HG03442 (cell line): ENCODE data around the gene RANBP2.
A peak's percentile ranks its signal among the peaks of the same experiment; 100 is the strongest.
"Not testable (repeated sequence)": the region's sequence is repeated elsewhere in the genome, so short reads cannot be mapped to it uniquely, and the experiment has no call there.

Experiments used
- ATAC-seq: cut with Tn5 transposase; IDR thresholded peaks from one replicate; pipeline ENCODE4 v1.9.1; 2021; ENCODE audit warnings: mild to moderate bottlenecking, moderate library complexity; ENCODE audit not compliant: unreplicated experiment

RANBP2 gene

DNA sequence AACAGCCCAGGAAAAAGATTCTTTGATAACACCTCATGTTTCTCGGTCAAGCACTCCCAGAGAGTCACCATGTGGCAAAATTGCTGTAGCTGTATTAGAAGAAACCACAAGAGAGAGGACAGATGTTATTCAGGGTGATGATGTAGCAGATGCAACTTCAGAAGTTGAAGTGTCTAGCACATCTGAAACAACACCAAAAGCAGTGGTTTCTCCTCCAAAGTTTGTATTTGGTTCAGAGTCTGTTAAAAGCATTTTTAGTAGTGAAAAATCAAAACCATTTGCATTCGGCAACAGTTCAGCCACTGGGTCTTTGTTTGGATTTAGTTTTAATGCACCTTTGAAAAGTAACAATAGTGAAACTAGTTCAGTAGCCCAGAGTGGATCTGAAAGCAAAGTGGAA, 48.6 kb downstream of the RANBP2 start:
- ATAC-seq = not testable (repeated sequence)

DNA sequence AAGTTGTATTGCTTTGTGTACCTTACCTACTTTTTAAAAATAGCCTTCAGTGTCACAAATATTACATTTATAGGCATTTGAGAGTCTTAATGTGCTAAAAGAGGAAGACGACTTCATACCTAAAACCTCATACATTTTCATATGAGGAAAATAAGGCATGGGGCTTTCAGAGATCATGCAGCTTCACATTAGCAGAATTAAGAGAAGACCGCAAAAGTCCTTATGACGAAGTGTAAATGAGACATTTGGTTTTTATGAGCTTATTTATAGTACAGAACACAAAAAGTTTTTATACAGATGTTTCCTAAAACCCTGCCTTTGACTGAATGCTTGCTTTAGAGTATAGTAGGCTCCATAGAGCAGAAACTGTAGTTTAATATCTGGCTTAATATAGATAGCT, 57.2 kb downstream of the RANBP2 start:
- peak; percentile 84 for ATAC-seq

DNA sequence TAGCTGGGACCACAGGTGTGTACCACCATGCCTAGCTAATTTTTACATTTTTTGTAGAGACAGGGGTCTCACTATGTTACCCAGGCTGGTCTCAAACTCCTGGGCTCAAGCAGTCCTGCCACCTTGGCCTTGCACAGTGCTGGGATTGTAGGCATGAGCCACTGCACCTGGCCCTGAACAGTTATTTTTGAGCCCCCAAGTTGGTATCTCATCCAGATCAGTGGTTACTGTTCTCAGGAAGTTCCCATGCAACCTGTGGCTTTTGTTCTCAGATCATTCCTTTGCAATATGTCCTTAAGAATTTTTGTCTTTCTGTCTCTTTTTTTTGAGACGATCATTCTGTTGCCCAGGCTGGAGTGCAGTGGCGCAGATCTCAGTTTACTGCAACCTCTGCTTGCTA, 59.6 kb downstream of the RANBP2 start:
- no peak for ATAC-seq

DNA sequence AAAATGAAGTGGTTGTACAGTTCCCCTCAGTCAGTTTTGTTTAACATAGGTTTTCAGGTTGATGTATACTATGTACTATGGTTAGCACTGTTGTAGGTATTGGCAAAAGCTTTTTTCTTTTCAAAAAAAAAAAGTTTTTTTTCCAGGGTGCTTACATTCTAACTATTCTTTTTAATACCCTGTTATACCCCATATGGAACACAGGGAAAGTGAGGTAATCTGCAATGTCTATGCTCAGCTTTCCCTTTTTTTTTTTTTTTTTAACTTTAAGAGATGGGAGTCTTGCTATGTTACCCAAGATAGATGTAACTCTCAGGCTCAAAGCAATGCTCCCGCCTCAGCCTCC, 66.7 kb downstream of the RANBP2 start:
- no peak for ATAC-seq

DNA sequence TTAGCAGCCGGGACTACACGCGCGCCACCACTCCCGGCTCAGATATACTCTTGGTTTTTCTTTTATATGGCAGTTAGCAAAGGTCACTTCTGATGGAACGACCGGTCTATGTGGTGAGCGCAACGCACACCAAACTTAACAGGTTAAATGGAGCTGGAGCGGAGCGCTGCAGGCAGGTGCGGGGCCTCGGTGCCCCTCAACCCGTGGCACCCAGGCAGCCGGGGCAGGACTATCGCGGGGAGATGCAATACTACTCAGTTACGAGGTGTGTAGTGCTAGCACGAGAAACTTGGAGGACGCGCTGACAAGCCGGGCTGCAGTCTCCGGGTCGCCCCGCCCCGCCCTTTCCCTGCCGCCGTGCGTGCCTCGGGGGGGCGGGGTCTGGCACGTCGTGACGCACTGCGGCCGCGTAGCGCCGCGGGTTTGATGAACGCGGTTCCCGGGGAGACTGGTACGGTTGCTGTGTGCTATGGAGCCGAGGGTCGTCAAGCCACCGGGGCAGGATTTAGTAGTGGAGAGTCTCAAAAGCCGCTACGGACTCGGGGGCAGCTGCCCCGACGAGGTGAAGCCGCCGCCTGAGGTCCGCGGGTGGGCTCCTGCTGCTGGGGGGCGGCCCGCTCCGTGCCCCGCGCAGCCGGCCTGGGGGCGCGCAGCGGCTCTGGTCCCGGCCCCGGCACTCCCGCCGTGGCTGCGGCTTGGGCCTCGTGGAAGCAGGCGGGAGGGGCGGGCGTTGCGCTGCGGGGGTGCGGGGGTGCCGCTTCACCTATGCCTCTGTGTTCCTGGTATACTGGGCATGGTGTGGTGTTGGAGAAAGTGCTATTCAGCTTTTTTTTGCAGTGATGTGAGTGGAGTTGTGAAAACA, 67.3 kb downstream of the RANBP2 start, which contains the start of gene CCDC138:
Gene CCDC138, plus strand, starts transcription at position 418 of the 862 bp plus-strand sequence. Its CDS starts 52 bp downstream, at position 470.
- peak; percentile 96 for ATAC-seq

DNA sequence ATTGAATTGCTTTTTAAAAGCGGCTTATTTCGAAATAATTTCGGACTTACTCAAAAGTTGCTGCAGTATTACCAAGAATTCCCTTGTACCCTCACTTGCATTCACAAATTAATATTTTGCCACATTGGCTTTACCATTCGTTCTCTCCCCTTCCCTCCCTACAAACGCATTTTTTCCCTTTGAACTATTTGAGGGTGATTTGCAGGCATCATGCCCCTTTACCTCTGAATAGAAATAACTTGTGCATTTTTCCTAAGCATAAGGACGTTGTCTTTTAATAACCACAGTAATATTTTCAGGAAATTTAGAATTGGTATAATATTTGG, 67.9 kb downstream of the RANBP2 start:
- no peak for ATAC-seq

DNA sequence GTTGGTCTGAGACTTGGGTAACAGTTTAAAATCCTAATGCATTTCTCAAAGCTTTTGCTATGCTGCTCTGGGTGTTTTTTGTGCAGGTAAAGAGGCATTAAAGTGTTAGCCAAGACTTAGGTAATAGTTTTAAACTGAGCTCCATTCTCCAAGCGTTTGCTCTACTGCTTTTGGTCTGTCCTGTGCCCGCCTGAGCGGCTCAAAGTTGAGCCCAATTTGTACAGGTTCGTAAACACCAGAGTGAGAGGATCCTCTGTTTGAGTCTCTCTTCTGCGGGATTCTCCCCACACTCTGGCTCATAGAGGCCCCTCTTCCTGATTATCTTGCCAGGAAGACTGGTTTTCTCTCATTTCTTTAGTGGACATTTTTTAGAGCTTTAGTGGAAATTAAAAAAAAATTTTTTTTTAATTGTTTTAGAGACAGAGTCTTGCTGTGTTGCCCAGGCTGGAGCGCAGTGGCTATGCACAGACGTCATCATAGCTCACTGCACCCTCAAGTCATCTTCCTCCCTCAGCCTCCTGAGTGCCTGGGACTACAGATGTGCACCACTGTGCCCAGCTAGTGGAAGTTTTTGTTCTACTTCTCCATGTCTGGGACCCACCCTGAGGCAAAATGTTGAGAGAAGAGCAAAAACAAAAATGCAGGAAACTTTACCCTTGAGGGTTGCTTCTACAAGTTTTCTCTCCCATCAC, 83.9 kb downstream of the RANBP2 start:
- ATAC-seq = no peak

DNA sequence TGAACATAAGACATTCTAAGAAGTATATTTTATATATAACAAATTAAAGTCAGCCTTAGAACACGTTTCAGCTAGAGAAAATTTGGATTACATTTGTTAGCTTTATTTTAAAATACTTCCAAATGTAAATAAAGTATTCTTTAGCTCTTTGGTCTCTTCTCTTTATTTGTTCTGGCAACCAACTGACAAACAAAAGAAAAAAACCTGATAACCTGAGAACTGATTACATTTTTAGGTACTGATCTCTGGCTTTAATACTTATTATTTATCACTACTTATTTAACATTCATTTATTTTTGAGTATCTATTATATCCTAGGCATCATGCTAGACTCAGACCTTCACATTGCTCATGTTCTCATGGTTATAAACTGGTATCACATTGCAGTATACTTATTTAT, 85.8 kb downstream of the RANBP2 start:
- no peak for ATAC-seq

DNA sequence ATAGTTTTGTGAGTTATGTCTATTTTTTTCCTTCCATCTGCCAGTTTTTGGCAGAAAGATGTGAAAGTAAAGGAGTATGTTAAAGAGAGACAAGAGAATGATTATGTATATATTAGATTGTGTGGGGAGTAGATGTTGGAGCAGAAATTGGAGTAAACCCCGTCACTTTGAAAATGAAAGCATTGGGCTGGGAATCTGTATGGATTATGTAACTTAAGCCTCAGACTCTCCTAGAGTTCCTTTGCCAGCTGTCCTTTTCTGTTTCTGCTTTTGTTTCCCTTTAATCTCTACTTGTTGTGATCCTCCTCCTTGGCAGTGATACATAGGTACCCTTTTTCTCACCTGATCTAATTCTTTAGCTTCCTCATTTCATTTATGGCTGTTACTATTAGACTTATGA, 86.5 kb downstream of the RANBP2 start:
- ATAC-seq = no peak

DNA sequence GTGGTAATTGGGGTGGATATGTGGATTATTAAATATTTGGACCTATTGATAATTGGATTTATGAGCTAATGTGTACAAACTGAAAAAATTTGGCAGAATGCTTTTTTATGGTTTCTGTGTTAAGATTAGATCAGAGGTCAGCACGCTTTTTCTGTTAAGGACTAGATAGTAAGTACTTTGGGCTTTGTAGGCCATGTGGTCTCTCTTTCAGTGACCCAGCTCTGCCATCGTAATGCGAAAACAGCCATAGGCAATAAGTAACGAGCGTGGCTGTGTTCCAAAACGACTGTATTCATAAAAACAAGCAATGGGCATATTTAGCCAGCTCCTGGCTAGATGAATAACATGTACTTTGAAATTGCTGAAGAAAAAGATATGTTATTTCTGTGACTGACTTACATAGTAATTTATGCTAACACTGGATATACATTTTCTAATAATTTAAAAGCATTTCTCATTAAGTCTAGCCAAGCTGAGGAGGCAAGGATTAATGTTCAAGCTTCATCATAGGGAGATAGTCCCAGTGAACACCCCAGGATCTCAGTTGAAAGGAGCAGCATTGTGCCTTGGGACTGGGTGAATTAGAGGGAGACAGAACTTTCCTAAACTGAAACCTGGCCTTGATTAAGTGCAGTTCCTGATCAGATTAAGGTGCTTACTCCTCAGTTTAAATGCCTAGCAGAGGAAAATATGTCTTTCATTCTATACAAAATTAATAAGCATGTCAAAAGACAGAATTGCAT, 87.3 kb downstream of the RANBP2 start:
- ATAC-seq = no peak

DNA sequence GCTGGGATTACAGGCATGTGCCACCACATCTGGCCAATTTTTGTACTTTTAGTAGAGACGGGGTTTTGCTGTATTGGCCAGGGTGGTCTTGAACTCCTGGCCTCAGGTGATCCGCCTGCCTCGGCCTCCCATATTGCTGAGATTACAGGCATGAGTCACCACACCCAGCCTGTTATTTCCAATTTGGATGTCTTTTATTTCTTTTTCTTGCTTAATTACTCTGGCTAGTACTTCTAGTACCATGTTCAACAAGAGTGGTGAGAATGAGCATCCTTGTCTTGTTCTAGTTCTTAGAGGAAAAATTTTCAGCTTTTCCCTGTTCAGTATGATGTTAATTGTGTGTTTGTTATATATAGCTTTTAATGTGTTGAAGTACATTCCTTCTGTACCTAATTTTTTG, 90.7 kb downstream of the RANBP2 start:
- ATAC-seq = no peak

DNA sequence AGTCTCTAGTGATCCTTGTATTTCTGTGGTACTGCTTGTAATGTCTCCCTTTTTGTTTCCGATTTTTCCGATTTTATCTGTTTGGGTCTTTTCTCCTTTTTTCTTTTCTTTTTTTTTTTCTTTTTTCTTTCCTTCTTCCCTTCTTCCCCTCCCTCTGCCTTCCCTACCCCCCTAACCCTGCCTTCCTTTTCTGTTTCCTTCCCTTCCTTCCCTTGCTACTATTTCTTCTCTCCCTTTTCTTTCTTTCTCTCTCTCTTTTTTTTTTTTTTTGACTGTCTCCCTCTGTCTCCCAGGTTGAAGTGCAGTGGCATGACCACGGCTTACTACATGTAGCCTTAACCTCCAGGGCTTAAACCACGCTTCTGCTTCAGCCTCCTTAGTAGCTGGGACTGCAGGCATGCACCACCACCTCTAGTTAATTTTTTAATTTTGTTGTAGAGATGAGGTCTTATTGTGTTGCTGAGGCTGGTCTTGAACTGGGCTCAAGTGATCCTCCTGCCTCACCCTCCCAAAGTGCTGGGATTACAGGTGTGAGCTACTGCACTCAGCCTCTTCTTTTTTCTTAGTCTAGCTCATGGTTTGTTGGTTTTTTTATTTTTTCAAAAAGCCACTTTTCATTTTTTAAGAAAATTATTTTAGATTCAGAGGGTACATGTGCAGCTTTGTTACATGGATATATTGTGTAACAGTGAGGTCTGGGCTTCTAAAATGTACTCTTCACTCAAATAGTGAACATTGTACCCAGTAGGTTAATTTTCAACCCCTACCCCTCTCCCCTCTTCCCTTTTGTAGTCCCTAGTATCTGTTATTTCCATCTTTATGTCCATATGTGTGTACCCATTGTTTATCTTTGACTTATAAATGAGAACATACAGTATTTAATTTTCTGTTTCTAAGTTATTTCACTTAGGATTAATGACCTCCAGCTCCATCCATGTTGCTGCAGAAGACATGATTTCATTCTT, 92.0 kb downstream of the RANBP2 start:
- ATAC-seq = no peak

DNA sequence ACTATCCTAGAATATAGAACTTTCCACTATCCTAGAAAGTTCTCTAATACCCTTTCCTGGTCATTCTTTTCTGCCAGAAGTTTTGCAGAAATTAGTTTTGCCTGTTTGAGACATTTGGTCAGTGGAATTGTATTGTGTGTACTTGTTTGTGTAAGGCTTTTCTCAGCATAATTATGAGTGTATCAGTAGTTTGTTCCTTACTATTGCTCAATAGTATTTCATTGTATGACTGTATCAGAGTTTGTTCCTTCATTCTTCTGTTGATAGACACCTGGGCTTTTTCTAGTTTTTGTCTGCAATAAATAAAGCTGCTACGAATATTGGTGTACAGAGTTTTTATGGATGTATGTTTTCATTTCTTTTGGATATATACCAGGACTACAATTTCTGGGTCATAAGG, 94.5 kb downstream of the RANBP2 start:
- ATAC-seq = no peak

DNA sequence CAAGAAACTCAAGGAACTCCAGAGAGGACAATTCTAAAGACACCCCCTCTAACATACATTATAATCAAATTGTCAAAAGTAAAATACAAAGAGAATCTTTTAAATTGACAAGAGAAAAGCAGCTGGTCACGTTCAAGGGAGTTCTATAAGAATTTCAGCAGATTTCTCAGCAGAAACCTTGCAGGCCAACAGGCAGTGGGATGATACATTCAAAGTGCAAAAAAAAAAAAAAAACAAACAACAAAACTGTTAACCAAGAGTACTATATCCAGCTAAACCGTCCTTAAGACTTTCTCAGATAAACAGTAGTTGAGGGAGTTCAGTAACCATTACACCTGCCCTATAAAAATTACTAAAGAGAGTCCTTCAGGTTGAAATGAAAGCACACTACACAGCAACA, 101.2 kb downstream of the RANBP2 start:
- ATAC-seq = no peak

DNA sequence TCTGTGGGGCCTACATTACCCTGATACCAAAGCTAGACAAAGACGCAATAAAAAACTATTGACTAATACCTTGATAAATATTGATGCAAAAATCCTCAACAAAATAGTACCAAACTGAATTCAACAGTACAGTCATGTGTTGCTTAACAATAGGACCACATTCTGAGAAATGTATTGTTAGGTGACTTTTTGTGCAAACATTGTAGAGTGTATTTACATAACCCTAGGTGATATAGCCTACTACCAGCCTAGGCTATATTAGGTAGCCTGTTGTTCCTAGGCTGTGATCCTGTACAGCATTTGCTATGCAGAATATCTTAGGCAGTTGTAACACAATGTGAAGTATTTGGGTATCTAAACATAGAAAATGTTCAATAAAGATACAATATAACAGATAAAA, 104.0 kb downstream of the RANBP2 start:
- ATAC-seq = no peak

DNA sequence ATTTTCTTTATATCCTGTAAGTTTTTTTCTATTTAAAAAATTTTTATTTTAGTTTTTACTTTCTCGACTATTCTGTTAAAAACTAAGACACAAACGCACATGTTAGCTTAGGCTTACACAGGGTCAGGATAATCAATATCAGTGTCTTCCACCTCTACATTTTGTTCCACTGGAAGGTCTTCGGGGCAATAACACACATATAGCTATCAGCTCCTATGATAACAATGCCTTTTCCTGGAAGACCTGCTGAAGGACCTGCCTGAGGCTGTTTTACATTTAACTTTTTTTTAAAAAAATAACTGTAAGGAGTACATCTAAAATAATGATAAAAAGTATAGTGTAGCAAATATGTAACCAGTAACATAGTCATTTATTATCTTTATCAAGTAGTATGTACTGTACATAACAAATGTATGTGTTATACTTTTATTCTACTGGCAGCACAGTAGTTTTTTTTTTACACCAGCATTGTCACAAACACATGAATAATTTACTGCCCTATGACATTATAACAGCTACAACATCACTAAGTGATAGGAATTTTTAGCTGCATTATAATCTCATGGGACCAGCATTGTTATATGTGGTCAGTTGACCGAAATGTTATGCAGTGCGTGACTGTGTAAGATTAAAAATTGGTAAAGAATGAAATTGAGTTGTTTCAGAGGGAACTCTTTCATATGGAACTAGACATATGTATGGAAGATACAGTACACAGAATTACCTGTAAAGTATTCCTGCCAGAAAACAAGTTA, 105.2 kb downstream of the RANBP2 start:
- no peak for ATAC-seq

DNA sequence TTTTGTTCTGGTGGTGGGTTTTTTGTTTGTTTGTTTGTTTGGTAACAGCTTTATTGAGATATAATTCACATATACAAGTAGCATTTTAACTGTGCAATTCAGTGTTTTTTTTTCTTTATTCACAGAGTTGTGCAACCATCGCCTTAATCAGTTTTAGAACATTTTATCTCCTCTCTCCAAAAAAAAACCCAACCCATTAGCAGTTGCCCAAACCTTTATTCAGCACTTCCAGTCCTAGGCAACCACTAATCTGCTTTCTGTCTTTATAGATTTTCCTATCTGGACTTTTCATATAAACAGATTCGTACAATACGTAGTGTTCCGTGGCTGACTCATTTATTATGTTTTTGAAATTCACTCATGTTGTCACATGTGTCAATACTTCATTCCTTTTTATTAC, 106.0 kb downstream of the RANBP2 start:
- ATAC-seq = no peak

DNA sequence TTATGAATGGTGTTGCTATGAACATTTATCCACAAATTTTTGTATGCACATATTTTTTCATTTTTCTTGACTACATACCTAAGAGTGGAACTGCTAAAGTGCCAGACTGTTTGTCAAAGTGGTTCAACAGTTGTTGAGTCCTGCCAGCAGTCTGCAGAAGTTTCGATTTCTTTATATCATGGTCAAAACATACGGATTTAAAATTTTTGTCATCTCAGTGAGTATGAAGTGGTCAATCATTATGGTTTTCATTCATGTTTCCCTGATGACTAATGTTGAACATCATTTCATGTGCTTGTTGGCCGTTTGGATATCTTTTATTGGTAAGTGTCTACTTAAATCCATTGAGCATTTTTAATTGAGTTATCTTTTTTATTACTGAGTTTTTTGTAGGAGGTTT, 106.5 kb downstream of the RANBP2 start:
- no peak for ATAC-seq

DNA sequence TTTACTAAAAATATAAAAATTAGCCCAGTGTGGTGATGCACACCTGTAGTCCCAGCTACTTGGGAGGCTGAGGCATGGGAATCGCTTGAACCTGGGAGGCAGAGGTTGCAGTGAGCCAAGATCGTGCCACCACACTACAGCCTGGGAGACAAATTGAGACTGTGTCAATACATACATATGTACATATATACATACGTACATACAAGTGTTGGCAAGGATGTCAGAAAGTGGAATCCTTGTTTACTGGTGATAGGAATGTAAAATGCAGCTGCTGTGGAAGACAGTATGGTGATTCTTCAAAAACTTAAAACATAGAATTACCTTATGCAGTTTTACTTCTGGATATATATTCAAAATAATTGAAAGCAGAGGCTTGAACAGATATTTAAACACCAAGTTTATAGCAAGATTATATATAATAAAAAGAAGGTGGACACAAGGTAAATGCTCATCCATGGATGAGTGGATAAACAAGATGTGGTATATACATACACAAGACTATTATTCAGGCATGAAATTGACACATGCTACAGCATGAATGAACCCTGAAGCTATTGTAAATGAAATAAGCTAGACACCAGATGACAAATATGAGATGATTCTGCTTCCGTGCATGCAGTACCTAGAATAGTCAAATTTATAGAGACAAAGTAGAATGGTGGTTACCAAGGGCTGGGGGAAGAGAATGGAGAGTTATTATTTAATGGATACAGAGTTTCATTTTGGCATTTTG, 110.5 kb downstream of the RANBP2 start:
- ATAC-seq = no peak
